ENCODE data around the gene PTPN14.

PTPN14 gene

DNA sequence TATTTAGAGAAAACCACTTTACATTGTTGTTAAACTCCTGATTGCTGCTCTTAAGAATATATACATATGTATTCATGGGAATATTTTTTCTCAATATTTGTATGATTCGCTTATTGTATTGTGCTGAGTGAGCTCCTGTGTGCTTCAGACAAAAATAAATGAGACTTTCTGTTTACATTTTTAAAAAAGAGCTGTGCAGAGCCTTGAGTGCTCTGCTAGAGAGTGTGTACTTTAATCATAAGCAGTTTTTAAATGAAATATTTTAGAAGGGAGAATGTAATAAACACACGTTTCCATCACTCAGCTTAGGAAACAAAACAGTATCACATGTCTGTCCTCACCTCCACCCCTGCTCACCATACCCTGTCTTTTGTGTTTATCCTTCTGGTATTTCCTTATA, 9.7 kb downstream of the PTPN14 start:
- no peak for DNase-seq
- H4K20me1 ChIP-seq (ENCODE audit: insufficient read depth, low read length): no peaks in the 10 kb centered on the region
- TF ChIP-seq, protein P1, sequence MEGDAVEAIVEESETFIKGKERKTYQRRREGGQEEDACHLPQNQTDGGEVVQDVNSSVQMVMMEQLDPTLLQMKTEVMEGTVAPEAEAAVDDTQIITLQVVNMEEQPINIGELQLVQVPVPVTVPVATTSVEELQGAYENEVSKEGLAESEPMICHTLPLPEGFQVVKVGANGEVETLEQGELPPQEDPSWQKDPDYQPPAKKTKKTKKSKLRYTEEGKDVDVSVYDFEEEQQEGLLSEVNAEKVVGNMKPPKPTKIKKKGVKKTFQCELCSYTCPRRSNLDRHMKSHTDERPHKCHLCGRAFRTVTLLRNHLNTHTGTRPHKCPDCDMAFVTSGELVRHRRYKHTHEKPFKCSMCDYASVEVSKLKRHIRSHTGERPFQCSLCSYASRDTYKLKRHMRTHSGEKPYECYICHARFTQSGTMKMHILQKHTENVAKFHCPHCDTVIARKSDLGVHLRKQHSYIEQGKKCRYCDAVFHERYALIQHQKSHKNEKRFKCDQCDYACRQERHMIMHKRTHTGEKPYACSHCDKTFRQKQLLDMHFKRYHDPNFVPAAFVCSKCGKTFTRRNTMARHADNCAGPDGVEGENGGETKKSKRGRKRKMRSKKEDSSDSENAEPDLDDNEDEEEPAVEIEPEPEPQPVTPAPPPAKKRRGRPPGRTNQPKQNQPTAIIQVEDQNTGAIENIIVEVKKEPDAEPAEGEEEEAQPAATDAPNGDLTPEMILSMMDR (IDR thresholded peaks at IDR 0.05; ENCODE audit: low read length): no peak
- TF ChIP-seq EZH2 (optimal IDR thresholded peaks at IDR 0.05; ENCODE audit: low read depth, low read length) (no peak), EZH2phosphoT487 (IDR thresholded peaks at IDR 0.05; ENCODE audit: low read length) (no peak)
- H3K9me2 ChIP-seq (replicated peaks; ENCODE audit: insufficient read depth, low read length): no peaks in the 10 kb centered on the region
- no peaks in the 10 kb centered on the region for H3F3A ChIP-seq (ENCODE audit: insufficient read depth, low read length)
- no peak overlapping the region for H3K27ac ChIP-seq (ENCODE audit: low read length)
- H3K9me3 ChIP-seq (replicated peaks; ENCODE audit: insufficient read depth, low read length): no peaks in the 10 kb centered on the region
- H3K36me3 ChIP-seq (replicated peaks; ENCODE audit: insufficient read depth, low read length): no peaks in the 10 kb centered on the region
- H3K79me2 ChIP-seq (ENCODE audit: low read length): no peaks in the 10 kb centered on the region
- H3K9ac ChIP-seq (ENCODE audit: low read length): no peak overlapping the region
- H2AFZ ChIP-seq (ENCODE audit: low read length): no peak overlapping the region
- no peak overlapping the region for H3K4me3 ChIP-seq (ENCODE audit: low read length)
- no peak overlapping the region for H3K4me2 ChIP-seq (ENCODE audit: low read depth, low read length)
- H3K4me1 ChIP-seq (ENCODE audit: low read length): no peaks in the 10 kb centered on the region
- no peaks in the 10 kb centered on the region for H3K27me3 ChIP-seq (replicated peaks; ENCODE audit: insufficient read depth, low read length)

DNA sequence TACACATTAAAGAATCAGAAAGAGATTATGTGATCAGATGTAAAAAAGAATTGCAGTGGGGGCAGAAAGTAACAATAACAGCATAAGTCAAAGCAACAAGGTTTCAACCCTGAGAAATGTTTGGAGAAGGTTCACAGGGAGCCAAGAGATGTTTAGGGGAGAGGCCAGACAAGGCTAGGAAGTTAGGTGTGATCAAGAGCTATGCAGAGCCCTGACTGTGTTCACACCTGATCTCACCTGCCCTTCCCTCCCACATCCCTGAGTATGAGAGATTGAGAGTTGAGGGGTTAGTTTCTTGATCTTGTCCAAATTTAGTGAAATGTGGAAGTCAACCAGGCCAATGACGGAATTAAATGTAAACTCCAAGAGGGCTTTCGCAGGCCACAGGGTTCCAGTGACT, 10.2 kb downstream of the PTPN14 start:
- H3K27me3 ChIP-seq (replicated peaks; ENCODE audit: insufficient read depth, low read length): no peaks in the 10 kb centered on the region
- H3K79me2 ChIP-seq (ENCODE audit: low read length): no peaks in the 10 kb centered on the region
- H3K27ac ChIP-seq (ENCODE audit: low read length): no peak overlapping the region
- H4K20me1 ChIP-seq (ENCODE audit: insufficient read depth, low read length): no peaks in the 10 kb centered on the region
- no peak overlapping the region for H3K4me3 ChIP-seq (ENCODE audit: low read length)
- H3K4me1 ChIP-seq (ENCODE audit: low read length): no peaks in the 10 kb centered on the region
- TF ChIP-seq, protein P1 (IDR thresholded peaks at IDR 0.05; ENCODE audit: low read length): no peak
- TF ChIP-seq EZH2phosphoT487 (IDR thresholded peaks at IDR 0.05; ENCODE audit: low read length) (no peak), EZH2 (optimal IDR thresholded peaks at IDR 0.05; ENCODE audit: low read depth, low read length) (no peak)
- H3K9ac ChIP-seq (ENCODE audit: low read length): no peak overlapping the region
- H3K9me3 ChIP-seq (replicated peaks; ENCODE audit: insufficient read depth, low read length): no peaks in the 10 kb centered on the region
- no peaks in the 10 kb centered on the region for H3F3A ChIP-seq (ENCODE audit: insufficient read depth, low read length)
- no peaks in the 10 kb centered on the region for H3K36me3 ChIP-seq (replicated peaks; ENCODE audit: insufficient read depth, low read length)
- H2AFZ ChIP-seq (ENCODE audit: low read length): no peak overlapping the region
- DNase-seq: no peak
- no peaks in the 10 kb centered on the region for H3K9me2 ChIP-seq (replicated peaks; ENCODE audit: insufficient read depth, low read length)
- H3K4me2 ChIP-seq (ENCODE audit: low read depth, low read length): no peak overlapping the region

DNA sequence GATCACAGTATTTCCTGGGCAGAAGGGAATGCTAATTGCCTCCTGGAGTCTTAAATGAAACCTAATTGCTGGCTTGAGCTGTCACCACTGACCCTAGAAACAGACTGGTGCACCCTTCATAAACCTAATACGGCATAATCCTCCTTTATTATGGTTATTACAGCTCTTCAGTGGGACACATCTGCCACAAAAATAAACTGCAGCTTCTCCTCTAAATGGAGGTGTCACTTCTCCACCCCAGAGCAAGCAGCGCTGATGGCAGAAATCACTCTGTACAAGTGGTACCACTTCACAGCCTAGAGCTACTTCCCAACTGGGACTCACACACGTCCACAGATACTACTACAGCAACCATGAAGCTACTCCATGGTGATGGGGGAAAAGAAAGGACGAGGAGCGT, 11.1 kb downstream of the PTPN14 start:
- no peak overlapping the region for H3K9ac ChIP-seq (ENCODE audit: low read length)
- H3K27ac ChIP-seq (ENCODE audit: low read length): no peak overlapping the region
- no peak for TF ChIP-seq EZH2phosphoT487 (IDR thresholded peaks at IDR 0.05; ENCODE audit: low read length)
- TF ChIP-seq EZH2 (optimal IDR thresholded peaks at IDR 0.05; ENCODE audit: low read depth, low read length): no peak
- TF ChIP-seq, protein P1 (IDR thresholded peaks at IDR 0.05; ENCODE audit: low read length): no peak
- H3K4me2 ChIP-seq (ENCODE audit: low read depth, low read length): no peak overlapping the region
- no peaks in the 10 kb centered on the region for H3K79me2 ChIP-seq (ENCODE audit: low read length)
- no peaks in the 10 kb centered on the region for H3F3A ChIP-seq (ENCODE audit: insufficient read depth, low read length)
- H3K4me1 ChIP-seq (ENCODE audit: low read length): no peaks in the 10 kb centered on the region
- no peaks in the 10 kb centered on the region for H3K9me2 ChIP-seq (replicated peaks; ENCODE audit: insufficient read depth, low read length)
- H3K27me3 ChIP-seq (replicated peaks; ENCODE audit: insufficient read depth, low read length): no peaks in the 10 kb centered on the region
- no peak for DNase-seq
- H3K9me3 ChIP-seq (replicated peaks; ENCODE audit: insufficient read depth, low read length): no peaks in the 10 kb centered on the region
- no peak overlapping the region for H2AFZ ChIP-seq (ENCODE audit: low read length)
- no peaks in the 10 kb centered on the region for H4K20me1 ChIP-seq (ENCODE audit: insufficient read depth, low read length)
- no peaks in the 10 kb centered on the region for H3K36me3 ChIP-seq (replicated peaks; ENCODE audit: insufficient read depth, low read length)
- no peak overlapping the region for H3K4me3 ChIP-seq (ENCODE audit: low read length)
